ENCODE data around the gene ATP10B.

ATP10B gene

DNA sequence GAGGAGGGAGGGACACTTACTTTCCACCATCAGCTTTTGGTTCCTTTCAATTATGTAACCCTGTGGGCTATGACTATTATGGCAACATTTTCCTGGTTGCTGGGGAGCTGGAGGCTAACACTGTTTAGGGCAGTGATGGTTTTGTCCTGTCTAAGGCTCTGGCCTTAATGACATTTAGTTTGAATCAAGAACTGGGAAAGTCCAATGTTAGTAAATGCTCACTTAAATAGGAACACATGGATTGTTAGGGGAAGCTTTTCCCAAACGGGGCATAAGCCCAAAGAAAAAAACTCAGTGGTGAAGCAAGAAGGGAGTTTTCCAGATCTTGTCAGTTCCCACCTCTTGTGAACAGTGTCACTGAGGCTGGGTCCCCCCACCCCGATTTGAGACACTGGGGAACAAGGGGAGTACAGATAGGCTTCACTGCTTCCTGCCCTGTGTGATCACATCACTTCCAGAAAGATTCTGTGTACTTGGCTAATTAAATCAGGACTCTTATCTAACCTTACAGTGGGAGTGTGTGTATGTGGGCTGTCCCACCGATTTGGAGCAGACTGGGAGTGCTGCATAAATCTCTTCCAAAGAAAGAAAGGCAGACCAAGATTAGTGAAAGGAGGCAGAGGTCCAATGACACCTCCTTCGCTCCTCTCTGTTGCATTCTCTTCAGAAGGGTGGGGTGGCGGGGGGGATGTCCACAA, 223.9 kb downstream of the ATP10B start:
- no peak for DNase-seq

GRCh38 chr5:160626322-160626721, 225.7 kb downstream of the ATP10B start:
- DNase-seq = no peak

DNA sequence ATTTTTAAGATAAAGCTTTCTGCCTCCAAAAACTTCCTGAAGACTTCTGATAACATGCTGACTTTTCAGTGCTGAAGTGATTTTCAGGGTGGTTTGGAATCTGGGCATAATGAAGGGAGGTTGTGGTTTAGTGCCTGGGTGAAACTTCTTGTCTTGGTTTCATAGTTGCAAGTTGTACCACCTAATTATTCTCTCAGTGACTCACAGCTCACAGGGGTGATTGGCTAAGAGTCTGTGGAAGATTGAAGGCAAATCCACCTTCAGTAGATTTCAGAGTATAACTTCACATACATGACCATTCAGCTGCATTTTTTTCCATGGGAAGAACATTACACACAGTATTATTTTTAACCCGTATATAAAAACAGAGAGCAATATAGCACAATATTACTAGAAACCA, 230.5 kb downstream of the ATP10B start:
- no peak for DNase-seq

DNA sequence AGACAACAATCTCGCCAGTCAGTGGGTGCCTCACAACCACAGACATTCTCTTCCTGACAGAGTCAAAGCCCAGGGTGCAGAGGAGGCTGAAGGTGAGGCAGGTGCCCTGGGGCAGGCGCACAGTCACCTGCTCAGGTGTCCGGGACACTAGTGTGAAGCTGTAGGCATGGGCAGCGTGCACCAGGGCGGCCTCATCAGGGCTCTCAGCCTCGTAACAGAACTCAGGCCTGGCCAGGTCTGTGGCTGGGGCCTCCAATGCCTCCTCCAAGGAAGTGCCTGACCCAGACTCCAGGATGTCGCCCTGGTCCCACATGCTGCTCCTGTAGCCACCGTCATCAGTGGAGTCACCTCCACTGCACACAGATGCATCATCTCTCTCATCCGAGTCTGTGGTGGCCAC, 231.6 kb downstream of the ATP10B start:
- no peak for DNase-seq

GRCh38 chr5:160619381-160619780, 232.6 kb downstream of the ATP10B start:
- DNase-seq = no peak

DNA sequence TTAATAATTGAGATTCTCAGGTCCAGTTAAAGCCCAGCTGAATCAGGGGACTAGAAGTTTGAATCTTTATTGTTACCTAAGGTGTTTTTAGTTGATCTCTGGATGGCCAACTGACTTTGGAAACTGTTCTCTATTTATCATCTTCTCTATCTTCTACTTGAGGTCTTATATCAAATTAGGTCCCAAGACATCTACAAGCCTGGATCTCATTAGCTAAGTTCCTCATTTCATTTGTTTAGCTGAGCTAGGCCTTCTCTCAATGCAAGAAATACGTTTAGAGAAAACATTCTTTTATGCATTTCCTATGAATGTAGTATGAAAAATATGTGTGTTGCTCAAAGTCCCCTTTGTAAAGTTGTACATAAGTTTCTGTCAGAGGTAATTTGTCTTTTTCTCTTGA, 233.7 kb downstream of the ATP10B start:
- DNase-seq = no peak

DNA sequence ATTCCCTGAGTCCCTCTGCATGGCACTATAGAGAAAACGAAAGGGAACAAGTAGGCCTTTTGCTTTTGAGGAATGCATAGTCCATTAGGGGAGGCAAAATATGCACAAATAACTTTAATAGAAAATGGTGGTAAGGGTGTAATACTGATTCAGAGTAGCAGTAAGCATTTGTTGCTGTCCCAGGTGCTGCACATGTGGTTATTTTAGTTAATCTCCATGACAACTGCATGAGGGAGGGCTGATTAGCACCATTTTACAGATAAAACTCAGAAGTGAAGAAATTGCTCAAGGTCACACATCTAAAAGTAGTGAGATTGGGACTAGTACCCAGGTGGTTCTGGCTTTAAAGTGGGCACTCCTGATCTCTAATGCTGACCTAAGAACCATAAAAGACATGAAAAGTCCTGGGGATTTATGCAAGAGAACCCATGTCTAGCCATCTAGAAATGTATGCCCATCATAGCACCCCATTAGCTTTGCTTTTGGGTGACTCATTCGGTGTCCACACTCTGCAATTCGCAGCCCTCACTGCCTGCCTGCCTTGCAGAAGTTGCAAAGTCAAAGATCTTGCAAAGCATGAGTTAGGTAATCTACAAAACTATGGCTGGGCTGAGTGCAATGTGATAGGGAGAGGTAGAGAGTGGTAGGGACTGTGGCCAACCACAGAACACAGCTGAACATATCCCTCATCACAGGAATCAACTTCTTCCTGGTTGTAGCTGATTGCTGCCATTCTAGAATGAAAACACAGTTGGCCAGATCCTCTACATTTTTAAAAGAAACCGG, 235.1 kb downstream of the ATP10B start:
- no peak for DNase-seq

GRCh38 chr5:160614136-160614535, 237.9 kb downstream of the ATP10B start:
- DNase-seq = no peak

- no peak for DNase-seq
Measured at GRCh38 chr5:160605266-160605665, 246.7 kb downstream of the ATP10B start.

- no peak for DNase-seq
Measured at GRCh38 chr5:160604484-160604883, 247.5 kb downstream of the ATP10B start.

- DNase-seq = no peak
Measured at GRCh38 chr5:160602744-160603143, 249.3 kb downstream of the ATP10B start.

- DNase-seq = no peak
Measured at GRCh38 chr5:160601046-160601445, 251.0 kb downstream of the ATP10B start.

GRCh38 chr5:160573318-160573717, 278.7 kb downstream of the ATP10B start:
- no peak for DNase-seq

GRCh38 chr5:160567031-160567705, 284.8 kb downstream of the ATP10B start:
- no peak for DNase-seq

DNA sequence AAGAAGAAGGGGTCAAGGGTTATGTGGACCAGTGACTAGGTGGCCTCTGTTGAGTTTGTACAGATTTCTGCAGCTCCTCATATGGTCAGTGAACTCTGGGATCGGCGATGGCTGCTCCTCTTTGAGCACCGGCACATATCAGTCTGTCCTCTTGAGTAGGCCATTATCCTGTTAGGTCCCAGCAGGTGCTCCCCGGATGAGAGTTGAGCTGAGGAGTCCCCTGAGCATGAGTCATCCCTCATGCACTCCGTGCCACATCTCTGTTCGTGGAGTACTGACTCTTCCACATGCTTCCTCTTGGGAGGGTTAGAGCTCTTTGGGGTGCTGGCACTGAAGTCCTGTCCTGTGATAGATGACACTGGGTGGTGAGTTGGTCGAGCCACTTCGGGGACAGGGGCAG, 286.6 kb downstream of the ATP10B start:
- no peak for DNase-seq

GRCh38 chr5:160556846-160557245, 295.2 kb downstream of the ATP10B start:
- no peak for DNase-seq

DNA sequence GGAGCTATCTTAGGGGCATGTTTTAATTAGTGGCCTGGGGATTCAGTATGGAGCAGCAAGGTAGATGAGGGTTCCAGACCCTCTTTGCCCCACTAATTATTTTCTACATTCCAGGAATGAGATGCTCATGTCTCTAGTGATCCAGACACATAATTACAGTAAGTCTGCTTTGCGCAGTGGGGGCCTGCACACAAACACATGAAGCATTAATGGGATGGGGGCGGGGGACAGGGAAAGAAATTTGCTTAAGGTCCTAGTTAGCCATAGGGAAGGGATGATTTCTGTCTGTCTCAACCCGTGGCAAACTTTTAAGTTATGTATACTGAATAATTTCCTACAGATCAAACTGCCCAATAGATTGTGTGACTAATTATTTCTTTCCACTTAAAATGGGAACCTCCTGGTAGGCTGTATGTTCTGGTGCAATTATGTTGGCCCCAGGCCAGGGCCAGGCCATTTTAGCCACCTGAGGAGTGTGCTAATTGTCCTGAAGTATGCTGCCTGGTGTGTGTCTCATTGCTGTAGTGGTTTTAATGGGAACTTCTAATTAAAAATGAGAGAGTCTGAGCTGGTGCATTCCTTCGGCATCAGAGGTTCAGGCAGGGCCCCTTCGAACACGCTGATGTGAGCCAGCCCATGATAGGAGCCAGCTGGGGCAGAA, 295.9 kb downstream of the ATP10B start:
- DNase-seq = no peak

- no peak for DNase-seq
Measured at GRCh38 chr5:160555581-160555970, 296.4 kb downstream of the ATP10B start.

GRCh38 chr5:160550075-160550474, 301.9 kb downstream of the ATP10B start:
- DNase-seq = no peak

- DNase-seq = no peak
Measured at GRCh38 chr5:160548949-160549645, 302.9 kb downstream of the ATP10B start.

GRCh38 chr5:160547872-160548271, 304.1 kb downstream of the ATP10B start:
- DNase-seq = no peak

DNA sequence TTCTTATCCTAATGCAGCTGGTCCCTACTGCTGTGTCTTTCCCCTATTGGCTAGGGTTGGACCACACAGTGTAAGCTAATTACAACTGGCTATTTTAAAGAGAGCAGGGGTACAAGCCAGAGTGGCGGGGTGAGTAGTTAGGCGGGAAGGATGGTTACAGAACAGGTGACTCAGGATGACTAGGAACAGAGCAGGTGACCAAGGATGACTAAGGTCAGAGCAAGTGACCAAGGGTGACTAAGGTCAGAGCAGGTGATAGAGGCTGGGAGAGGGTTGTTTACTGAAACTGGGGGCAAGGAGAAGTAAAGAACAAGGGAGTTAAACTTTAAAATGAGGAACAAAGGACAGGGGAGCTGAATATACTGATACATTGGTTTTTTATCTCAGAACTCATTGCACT, 304.9 kb downstream of the ATP10B start:
- no peak for DNase-seq

DNA sequence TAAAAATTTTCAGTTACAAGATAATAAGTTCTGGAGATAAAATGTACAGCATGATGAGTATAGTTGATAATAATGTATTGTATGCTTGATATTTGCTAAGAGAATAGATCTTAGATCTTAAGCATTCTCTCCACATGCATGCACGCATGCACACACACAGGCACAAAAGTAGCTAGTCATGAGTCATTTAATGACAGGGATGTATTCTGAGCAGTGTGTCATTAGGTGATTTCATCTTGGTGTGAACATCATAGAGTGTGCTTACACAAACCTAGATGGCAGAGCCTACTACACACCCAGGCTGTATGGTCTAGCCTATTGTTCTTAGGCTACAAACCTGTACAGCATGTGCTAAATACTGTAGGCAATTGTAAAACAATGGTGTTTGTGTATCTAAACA, 306.2 kb downstream of the ATP10B start:
- no peak for DNase-seq
